ENCODE data around the gene IP6K1. TPM values are rescaled to one million over a fixed set of nuclear protein-coding genes. Genes with fewer than 3 reads are reported as not detected.
A peak's percentile ranks its signal among the peaks of the same experiment; 100 is the strongest.
"Not testable (repeated sequence)": the region's sequence is repeated elsewhere in the genome, so short reads cannot be mapped to it uniquely, and the experiment has no call there.

Gene IP6K1
- 13.3 and 13.4 TPM in 2 replicates for total RNA-seq (2014; rRNA removed; shearing (Covaris generic))
- polyA plus RNA-seq (2014; cell fraction: nucleus; rRNA removed), result 15.0 and 22.2 TPM in 2 replicates

DNA sequence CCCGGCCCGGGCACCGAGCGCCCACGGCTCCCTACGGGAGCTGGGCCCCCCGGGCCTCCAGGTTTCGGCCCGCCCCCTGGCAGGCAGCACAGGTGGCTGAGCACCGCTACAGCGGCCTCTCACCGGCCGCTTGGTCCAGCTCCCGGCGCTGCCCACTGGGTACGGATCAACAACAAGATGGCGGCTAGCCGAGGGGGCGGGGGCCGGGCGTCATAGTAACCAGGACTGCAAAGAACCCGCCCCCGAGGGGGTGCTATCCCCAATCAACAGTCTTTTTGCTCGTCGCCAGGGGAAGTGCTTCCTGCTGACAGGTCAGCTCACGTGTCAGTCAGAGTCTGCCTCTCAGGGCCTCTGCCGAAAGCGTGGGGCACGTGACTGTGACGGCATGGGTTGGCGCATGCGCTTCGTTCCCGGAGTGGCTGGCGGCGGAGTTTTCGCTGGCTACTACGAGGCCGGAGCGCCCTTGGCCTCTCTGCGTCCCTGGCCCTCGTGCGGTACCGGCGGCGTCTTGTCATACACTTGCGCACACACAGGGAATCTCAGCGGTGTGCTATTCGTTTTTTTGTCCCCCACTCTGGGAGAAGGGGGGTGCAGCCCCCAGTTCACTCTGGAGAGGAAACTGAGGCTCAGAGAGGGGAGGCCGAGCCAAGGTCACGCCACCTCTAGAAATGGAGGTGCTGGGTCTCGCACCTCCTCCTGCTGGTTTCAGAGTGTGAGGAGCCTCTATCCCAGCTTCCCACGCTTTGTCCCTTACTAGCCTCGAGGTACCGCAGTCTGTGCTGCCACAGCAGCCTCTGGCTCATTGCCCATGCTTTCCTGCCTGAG is at the start of gene IP6K1:
TSS of gene IP6K1 (minus strand) at position 186 of the 825 bp plus-strand sequence. CDS start 38,502 bp downstream, outside the sequence.
- peak; percentile 99 for DNase-seq (ENCODE audit: extremely low read depth, low read depth)

DNA sequence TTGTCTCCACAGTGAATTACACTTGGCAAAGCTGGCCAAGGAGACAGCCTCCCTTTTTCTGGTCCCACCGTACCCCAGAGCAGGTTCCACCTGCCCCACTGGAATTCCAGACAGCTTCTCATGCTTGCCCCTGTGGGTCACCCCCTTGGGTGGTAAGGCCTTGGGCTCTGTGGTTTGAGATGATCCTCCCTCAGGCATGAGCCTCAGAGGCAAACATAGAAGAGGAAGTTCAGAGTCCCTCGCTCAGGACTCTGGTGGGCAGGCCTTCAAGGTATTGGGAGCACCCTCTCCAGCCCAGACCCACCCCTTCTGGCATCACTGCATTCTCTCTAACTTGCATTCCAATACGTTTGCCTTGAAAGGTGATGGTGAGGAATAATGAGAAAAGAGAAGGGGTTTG is 45.0 kb upstream of the IP6K1 start:
- DNase-seq (ENCODE audit: extremely low read depth, low read depth), result no peak

DNA sequence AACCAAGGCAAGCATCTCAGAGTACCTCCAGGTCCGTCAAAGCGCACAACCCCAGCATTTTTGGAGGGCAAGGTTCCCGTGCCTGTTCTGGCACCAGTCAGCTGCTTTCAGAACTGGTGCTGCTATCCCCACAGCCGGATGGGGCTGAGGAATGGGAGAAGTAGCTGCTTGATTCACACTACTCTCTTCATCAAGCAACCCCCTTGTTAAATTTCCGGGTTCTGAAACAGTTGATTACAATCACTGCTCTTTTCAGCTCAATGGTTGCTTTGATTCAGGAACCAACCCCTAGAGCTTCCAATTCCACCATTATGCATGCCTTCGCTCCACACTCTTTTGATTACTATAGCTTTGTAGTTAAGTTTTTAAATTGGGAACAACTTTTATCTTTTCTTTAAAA is 39.7 kb upstream of the IP6K1 start:
- no peak for DNase-seq (ENCODE audit: extremely low read depth, low read depth)

- not testable (repeated sequence) for DNase-seq (ENCODE audit: extremely low read depth, low read depth)
Observed at GRCh38 chr3:49823131-49823530, 36.8 kb upstream of the IP6K1 start.

GRCh38 chr3:49813497-49814174 is 27.3 kb upstream of the IP6K1 start, which contains the start of gene UBA7:
Gene UBA7 (minus strand): TSS chr3:49813953. CDS start chr3:49813787, 166 bp downstream.
- no peak for DNase-seq (ENCODE audit: extremely low read depth, low read depth)

DNA sequence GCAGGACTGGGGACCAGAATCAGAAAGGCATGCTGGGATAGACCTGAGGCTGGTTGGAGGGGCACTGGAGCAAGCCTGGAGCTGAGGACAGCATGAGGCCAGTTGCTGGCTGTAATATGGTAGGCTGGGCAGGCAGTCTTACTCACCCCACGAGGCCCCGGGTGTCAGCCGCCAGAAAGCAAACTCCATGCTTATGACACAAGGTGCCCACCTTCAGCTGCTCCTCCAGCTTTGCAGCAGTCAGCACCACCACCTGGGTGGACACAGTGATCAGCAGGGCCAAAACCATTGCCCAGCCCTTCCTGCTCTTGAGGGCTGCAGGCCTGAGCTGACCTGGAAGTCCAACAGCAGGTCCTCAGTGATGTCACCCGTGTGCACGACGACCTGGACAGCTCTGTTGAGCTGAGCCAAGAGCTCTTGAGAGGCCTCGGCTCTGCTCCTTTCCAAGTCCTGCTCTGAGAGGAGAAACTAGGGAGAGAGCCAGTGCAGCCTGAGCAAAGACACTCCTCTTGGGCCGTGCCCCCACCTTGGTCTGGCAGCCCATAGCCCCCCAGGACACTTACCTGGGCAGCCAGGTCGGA is 26.7 kb upstream of the IP6K1 start:
- no peak for DNase-seq (ENCODE audit: extremely low read depth, low read depth)

GRCh38 chr3:49807431-49808114 is 21.2 kb upstream of the IP6K1 start:
- no peak for DNase-seq (ENCODE audit: extremely low read depth, low read depth)

DNA sequence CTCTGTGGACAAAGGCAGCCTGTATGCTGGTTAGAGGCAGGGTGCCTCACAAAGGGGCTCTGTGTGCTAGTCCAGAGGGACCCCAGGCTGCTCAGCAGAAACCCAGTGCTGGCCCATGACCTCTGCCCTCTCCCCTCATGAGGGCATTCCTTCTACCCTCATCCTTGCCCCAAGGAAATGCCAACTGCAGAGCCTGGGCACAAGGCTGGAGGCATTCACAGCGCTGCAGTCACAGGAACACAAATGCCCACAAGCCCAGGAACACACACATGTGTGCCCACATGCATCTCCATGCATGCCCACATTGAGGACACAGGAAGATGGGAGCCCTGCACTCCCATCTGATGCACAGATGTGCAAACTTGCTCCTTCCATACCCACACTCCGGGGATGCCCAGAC is 20.5 kb upstream of the IP6K1 start:
- DNase-seq (ENCODE audit: extremely low read depth, low read depth), result no peak

DNA sequence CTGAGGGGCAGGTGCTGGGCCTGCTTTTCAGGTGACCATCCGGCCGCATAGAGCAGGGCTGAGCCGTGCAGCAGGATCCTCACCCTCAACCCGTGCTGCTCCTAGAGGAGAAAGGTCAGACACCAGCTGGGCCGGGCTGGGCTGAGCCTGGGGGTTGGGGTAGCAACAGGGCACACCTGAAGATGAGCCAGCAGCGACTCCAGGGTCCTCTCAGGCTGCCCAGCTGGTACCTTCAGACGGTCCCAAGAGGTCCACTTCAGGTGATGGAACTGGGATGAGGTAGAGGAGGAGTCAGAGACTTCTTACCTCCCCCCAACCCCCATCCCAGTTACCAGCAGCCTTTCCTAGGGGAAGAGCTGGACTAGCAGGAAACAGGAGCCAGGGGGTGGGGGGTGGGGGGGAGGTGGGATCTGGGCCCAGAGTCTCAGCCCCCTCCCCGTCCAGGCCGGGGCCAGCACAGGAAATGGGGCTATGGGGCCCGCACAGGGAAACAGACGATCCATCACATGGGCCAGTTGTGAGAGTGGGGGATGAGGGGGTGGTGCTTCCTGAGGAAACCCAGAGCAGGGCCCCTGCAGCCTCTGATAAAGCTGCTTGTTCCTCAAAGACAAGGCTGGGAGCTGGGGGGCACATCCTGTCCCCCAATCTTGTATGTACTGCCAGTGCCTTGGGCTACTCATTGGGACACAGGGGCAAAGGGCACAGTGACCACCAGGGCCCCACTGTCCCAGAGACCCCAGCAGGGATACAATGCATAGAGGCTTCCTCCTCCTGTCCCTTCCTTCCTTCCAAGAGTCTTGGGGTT is 19.8 kb upstream of the IP6K1 start:
- no peak for DNase-seq (ENCODE audit: extremely low read depth, low read depth)

- no peak for DNase-seq (ENCODE audit: extremely low read depth, low read depth)
Observed at GRCh38 chr3:49805367-49805782, 19.0 kb upstream of the IP6K1 start.

- no peak for DNase-seq (ENCODE audit: extremely low read depth, low read depth)
Observed at GRCh38 chr3:49804141-49805041, 18.0 kb upstream of the IP6K1 start.

- no peak for DNase-seq (ENCODE audit: extremely low read depth, low read depth)
Observed at GRCh38 chr3:49803465-49804140, 17.3 kb upstream of the IP6K1 start.

- DNase-seq (ENCODE audit: extremely low read depth, low read depth), result peak; percentile 74
Observed at GRCh38 chr3:49802719-49803464, 16.6 kb upstream of the IP6K1 start, which contains the start of gene INKA1. Gene INKA1 (plus strand): TSS chr3:49803261. CDS start chr3:49803393, 132 bp downstream.

DNA sequence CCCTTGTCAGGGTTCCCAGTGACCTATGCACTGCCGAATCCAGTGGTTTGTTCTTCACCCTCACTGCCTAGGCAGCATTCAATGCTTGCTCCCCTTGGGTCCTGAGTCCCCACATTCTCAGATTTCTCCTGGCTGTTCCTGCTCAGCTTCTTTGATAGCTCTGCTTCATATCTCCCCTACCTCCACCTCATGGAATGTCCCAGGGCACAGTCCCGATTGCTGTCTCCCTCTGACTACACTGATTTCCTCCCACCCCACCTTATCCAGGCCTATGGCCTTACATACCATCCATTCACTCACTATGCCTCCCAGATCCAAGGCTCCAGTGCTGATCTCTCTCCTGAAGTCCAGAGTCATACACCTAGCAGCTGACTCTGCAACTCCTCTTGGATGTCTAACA is 14.8 kb upstream of the IP6K1 start:
- DNase-seq (ENCODE audit: extremely low read depth, low read depth), result no peak

GRCh38 chr3:49799761-49800160 is 13.4 kb upstream of the IP6K1 start, which contains the start of gene CDHR4:
Gene CDHR4 (minus strand): TSS chr3:49799873. CDS start chr3:49799812, 61 bp downstream.
- DNase-seq (ENCODE audit: extremely low read depth, low read depth), result no peak

DNA sequence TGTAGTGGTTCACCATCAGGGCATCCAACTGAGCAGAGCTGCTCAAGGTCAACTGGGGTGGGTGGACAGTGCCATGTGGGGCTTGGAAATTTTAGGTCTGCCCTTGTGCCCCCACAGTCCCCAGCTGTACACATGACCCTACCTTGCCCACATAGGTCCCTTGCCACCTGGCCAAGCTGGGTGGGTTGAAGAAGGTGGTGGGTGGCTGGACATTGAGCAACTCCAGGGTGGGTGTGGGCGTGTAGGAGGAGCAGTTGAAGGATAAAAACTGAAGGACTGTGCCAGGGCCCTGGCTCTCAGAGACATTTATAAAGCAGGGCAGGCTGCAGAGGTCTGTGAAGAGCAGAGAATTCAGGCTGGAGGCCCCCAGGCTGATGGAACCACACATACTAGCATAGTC is 12.8 kb upstream of the IP6K1 start:
- no peak for DNase-seq (ENCODE audit: extremely low read depth, low read depth)
